GM19351 (cell line): Measurements from ENCODE around the gene MED13.
"Not testable (repeated sequence)": the region's sequence is repeated elsewhere in the genome, so short reads cannot be mapped to it uniquely, and the experiment has no call there.

Experiments
- ATAC-seq: cut with Tn5 transposase; IDR thresholded peaks from one replicate; pipeline ENCODE4 v1.9.1; 2021; ENCODE audit warnings: mild to moderate bottlenecking, moderate library complexity; ENCODE audit not compliant: unreplicated experiment

Gene MED13

GRCh38 chr17:62090868-62091267 lies 25.8 kb upstream of the MED13 start:
- no peak for ATAC-seq

GRCh38 chr17:62090021-62090824 lies 25.1 kb upstream of the MED13 start:
- no peak for ATAC-seq

GRCh38 chr17:62089334-62089733 lies 24.3 kb upstream of the MED13 start:
- ATAC-seq = no peak

DNA sequence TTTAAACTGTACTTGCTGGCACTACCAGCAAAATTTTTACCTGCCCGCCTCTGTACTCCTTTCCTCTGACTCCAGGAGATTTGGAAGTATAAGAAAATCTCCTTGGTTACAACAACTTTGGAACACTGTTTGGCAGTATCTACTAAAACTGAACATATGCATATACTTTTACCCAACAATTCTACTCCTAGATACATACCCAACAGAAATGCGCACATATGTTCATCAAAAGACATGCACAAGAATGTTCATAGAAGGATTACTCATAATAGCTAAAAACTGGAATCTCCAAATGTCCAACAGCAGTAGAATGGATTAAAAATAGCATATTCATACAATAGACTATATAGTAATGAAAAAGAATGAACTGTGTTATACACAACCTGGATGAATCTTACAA lies 21.7 kb upstream of the MED13 start:
- no peak for ATAC-seq

DNA sequence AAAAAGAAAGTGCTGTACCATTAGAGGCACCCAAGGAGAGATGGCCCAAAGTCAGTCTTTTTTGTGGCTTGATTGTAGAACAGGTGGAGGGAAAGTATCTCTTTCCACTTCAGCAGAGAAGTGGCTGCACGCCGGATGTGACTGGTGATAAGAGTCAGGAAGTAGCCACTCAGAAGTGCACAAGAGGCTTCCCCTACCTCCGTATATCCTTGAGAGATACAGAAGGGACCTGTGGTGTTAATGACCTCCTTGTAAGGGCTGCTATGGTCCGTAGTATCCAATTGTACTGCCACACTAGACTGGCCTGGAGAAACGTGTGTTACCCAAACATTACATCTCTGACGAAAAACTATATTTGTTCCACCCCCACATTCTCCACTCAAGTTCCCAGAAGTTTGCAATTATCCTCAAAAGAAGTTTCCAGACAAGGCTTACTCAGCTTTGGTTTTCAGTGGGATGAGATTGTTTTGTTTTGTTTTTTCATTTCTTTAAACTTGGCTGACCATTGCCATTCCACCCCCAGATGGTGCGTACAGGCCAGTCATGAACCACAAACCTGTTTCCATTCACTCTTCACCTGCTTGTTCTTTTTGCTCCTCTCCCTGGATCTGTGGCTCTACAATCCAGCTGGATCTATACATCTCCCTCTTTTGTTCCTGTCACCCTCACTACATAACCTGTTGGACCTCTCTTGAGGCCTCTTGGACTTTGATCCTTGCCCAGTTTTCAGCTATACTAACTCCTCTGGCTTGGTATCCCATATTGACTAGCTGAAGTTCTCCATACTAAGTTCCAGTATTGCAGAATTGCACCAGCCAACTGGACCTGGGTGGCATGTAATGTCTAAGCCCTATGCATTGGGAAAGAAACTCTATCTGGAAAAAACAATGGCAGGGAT lies 20.7 kb upstream of the MED13 start:
- ATAC-seq = peak; percentile 43

DNA sequence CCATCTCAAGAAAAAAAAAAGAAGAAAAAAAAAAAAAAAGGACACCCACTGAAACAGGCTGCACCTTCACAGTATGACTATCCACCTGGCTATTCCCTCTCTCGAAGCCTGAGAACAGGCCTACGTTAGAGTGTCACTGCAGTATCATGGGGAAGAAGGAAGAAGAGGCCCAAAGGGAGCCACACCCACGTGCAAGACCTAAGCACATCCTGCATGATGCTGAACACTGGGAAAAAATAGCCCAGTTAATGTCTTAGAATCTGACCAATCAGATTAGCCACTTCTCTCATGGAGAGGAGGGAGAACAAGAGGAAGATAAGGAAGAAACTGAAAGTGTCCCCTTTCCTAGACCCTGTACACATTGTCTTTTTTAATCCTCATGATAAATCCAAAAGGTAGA lies 19.5 kb upstream of the MED13 start:
- ATAC-seq = no peak

DNA sequence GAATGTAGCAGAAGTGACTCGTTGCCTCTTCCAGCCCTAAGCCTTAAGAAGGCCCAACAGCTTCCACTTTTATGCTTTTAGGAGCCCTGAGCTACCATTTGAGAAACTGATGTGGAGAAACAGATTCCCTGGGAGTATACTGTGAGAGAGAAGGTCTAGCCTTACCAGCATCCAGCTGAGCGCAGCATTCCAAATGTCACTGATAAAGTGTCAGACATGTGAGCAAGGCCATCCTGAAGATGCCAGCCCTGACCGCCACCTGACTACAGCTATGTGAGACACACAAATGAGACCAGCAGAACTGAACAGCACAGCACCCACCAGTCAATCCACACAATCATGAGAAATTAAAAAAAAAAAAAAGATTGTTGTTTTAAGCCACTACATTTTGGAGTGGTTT lies 18.6 kb upstream of the MED13 start:
- ATAC-seq = no peak

DNA sequence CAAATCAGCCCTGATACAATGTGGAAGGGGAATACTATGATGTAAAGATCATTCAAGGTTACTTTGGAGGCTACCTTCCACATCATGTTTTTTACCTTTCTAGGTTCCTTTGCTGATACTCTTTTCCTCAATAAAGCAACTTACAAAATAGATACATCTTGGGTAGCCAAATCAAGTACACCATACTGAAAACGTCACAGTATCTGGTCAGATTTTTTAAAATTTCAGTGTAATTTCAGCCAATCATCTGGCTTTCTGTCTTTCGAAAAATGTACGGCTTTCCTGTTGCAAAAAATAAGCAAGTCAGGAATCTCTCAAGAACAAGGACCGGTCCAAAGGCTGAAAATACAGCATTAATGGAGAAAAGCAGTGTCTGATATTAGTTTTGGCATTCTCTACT lies 15.6 kb upstream of the MED13 start:
- no peak for ATAC-seq

- ATAC-seq = no peak
Measured at GRCh38 chr17:62078009-62078408, 12.9 kb upstream of the MED13 start.

- ATAC-seq = no peak
Measured at GRCh38 chr17:62076864-62077788, 12.0 kb upstream of the MED13 start.

DNA sequence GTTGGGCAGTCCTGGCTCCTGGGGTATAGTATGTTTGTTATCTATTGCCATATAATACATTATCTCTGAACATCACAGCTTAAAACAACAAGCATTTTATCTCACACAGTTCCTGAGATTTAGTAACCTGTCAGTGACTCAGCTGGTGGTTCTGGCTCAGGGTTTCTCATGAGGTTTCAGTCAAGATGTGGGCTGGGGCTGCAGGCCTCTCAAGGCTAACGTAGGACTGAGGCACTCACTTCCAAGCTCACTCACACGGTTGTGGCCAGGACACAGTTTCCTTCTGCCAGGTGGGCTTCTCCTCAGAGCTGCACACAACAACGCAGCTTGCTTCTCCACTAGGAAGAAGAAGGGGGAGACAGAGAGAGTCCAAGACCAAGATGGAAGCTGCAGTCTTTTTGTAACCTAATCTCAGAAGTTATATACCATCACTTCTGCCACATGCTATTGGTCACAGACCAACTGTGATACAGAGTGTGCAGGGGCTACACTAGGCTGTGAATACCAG lies 10.3 kb upstream of the MED13 start:
- no peak for ATAC-seq

DNA sequence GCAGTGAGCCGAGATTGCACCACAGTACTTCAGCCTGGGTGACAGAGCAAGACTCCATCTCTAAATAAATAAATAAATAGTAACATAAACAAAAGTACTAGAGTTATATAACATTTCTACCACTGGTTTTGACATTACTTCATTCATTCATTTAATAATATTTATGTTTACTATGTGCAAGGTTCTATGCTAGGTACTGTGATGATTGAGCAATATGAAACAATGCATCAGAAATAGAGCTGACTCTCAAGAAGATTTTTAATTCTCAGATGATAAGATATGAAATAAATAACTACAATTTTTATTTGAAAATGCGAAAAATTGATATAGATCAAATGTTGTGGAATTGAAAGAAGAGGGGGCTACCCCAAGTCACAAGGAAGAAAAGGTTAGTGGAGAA lies 8.9 kb upstream of the MED13 start:
- no peak for ATAC-seq

DNA sequence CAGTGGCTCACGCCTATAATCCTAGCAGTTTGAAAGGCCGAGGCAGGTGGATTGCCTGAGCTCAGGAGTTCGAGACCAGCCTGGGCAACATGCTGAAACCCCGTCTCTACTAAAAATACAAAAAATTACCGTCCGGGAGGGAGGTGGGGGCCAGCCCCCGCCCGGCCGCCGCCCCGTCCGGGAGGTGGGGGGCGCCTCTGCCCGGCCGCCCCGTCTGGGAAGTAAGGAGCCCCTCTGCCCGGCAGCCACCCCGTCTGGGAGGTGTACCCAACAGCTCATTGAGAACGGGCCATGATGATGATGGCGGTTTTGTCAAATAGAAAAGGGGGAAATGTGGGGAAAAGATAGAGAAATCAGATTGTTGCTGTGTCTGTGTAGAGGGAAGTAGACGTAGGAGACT lies 7.8 kb upstream of the MED13 start:
- not testable (repeated sequence) for ATAC-seq

- ATAC-seq = no peak
Measured at GRCh38 chr17:62070900-62071299, 5.8 kb upstream of the MED13 start.

GRCh38 chr17:62067165-62068145 lies 2.4 kb upstream of the MED13 start:
- ATAC-seq = no peak

- ATAC-seq = peak; percentile 91
Measured at GRCh38 chr17:62065611-62066468, 762 bp upstream of the MED13 start.

DNA sequence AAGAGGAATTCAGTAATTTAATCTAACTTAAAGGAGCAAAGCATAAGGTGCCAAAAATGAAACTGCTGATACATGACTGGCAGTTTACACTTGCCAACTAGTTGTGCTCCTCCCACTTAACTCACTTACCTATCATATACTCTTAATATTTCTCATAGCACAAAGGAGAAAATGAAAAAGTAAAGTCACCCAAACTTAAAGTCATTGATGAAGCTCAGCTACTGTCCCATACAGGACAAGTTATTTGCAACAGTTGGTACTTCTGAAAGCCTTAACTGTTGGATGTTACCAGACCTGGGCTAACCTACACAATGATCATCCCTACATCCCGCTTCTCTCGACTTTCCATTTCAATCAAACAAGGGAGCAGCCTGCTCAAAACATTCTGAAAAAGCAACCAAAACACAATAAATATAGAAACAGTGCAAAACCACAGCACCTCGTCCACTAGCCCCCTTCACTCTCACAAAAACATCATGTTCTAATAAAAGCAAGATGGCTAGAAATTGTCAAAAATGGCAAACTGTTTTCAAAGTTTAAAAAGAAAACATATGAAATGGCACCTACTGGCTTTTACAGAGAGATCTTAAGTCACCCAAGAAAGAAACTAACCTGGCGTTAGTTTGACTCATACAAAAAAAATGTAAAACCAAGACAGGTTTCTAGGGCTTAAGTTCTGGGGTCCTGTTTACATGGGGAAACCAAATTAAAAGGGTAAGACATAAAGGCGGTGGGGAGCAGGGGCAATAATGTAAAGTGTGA lies 868 bp downstream of the MED13 start:
- ATAC-seq = no peak

- no peak for ATAC-seq
Measured at GRCh38 chr17:62062944-62063343, 2.1 kb downstream of the MED13 start.
